Astrocyte (in vitro differentiated cells and primary cell): ENCODE measurements around the gene DNMT1. TPM values are rescaled to one million over a fixed set of nuclear protein-coding genes. Genes with fewer than 3 reads are reported as not detected.

Source experiments
- DNase-seq: peaks from one replicate; pipeline ENCODE4 v3.0.0-alpha.2; 2010; ENCODE audit warnings: low read depth
- FAIRE-seq: peaks from 2 replicates; lab custom pipeline; 2011; peaks lifted over from hg19 to GRCh38; lab: Jason Lieb, UNC
- H2AFZ ChIP-seq: 2 replicates; pipeline ENCODE4 v1.6.0; 2012; ENCODE audit warnings: low read depth, low read length, inconsistent platforms
- H3K27ac ChIP-seq: 2 replicates; pipeline ENCODE4 v1.5.1; 2011; ENCODE audit warnings: low read depth, low read length, inconsistent platforms
- H3K27me3 ChIP-seq: 2 replicates; pipeline ENCODE4 v1.6.0; 2011; ENCODE audit warnings: low read length, inconsistent platforms; ENCODE audit not compliant: insufficient read depth
- H3K36me3 ChIP-seq: 2 replicates; pipeline ENCODE4 v1.5.1; 2011; ENCODE audit warnings: low read length, inconsistent platforms; ENCODE audit not compliant: insufficient read depth
- H3K4me1 ChIP-seq: 2 replicates; pipeline ENCODE4 v1.5.1; 2011; ENCODE audit warnings: low read length, inconsistent platforms; ENCODE audit not compliant: insufficient read depth
- H3K4me2 ChIP-seq: 2 replicates; pipeline ENCODE4 v1.6.0; 2012; ENCODE audit warnings: low read length, inconsistent platforms
- H3K4me3 ChIP-seq: 2 replicates; pipeline ENCODE4 v1.5.1; 2011; ENCODE audit warnings: low read depth, mild to moderate bottlenecking, low read length, inconsistent platforms; ENCODE audit not compliant: insufficient read depth
- H3K79me2 ChIP-seq: 2 replicates; pipeline ENCODE4 v1.6.0; 2012; ENCODE audit warnings: mild to moderate bottlenecking, low read length, inconsistent platforms; ENCODE audit not compliant: insufficient read depth
- H3K9ac ChIP-seq: 2 replicates; pipeline ENCODE4 v1.6.0; 2012; ENCODE audit warnings: mild to moderate bottlenecking, low read length, inconsistent platforms
- H3K9me3 ChIP-seq: 2 replicates; pipeline ENCODE4 v1.5.1; 2012; ENCODE audit warnings: low read depth, mild to moderate bottlenecking, low read length, inconsistent platforms; ENCODE audit not compliant: insufficient read depth
- H4K20me1 ChIP-seq: 2 replicates; pipeline ENCODE4 v1.6.0; 2012; ENCODE audit warnings: low read length, inconsistent platforms; ENCODE audit not compliant: insufficient read depth
- H3K27ac Mint-ChIP-seq: one replicate; pipeline ENCODE4 v1.8.0; 2021; ENCODE audit warnings: mild to moderate bottlenecking, mixed read lengths; ENCODE audit not compliant: unreplicated experiment
- H3K27me3 Mint-ChIP-seq: one replicate; pipeline ENCODE4 v1.8.0; 2021; ENCODE audit warnings: low read depth, mixed read lengths; ENCODE audit not compliant: unreplicated experiment
- H3K36me3 Mint-ChIP-seq: one replicate; pipeline ENCODE4 v1.8.0; 2021; ENCODE audit warnings: low read depth, mixed read lengths; ENCODE audit not compliant: unreplicated experiment
- H3K4me1 Mint-ChIP-seq: one replicate; pipeline ENCODE4 v1.8.0; 2021; ENCODE audit warnings: low read depth, mixed read lengths; ENCODE audit not compliant: unreplicated experiment
- H3K4me3 Mint-ChIP-seq: one replicate; pipeline ENCODE4 v1.8.0; 2021; ENCODE audit warnings: mild to moderate bottlenecking, moderate library complexity, mixed read lengths; ENCODE audit not compliant: unreplicated experiment
- H3K9me3 Mint-ChIP-seq: one replicate; pipeline ENCODE4 v1.8.0; 2021; ENCODE audit warnings: mild to moderate bottlenecking, mixed read lengths; ENCODE audit not compliant: unreplicated experiment
- CTCF ChIP-seq: IDR thresholded peaks from 2 replicates; pipeline ENCODE4 v1.5.1; 2011; ENCODE audit warnings: low read depth, mild to moderate bottlenecking, inconsistent platforms, low read length, moderate library complexity; ENCODE audit not compliant: insufficient read depth
- EZH2 ChIP-seq: IDR thresholded peaks from 2 replicates; pipeline ENCODE4 v1.6.1; 2012; ENCODE audit warnings: mild to moderate bottlenecking, low read length, inconsistent platforms; ENCODE audit not compliant: insufficient read depth
- total RNA-seq: library from RNA; stranded (reverse); gene quantifications from 2 replicates; pipeline ENCODE4 v1.2.1, GENCODE V29; 2021

DNMT1 gene
- total RNA-seq, 1 donor from 2014 or later, result 50.6 TPM

DNA sequence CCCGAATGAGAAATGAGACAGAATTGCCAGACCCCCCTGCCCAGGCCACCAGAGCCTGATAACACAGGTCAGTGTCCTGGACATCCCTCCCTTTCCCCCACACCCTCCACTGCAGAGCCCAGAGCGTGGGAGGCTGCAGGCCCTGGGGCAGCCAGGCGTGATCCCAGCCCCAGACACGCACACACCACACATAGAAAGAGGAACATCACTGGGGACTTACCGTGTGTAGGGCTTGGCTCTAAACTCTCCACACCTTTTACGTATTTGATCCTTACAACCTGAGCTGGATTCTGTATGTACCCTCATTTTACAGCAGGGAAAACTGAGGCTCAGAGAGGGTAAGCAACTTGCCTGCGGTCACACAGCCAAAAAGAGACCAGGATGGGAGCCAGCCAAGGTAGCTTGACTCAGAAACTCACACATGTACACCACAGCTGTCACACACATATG lies 91.9 kb downstream of the DNMT1 start:
- Mint-ChIP-seq H3K36me3 (peaks cover 2% of the 10 kb centered on the region), H3K27ac (no peak overlapping the region), H3K27me3 (peaks cover 13% of the 10 kb centered on the region), H3K9me3 (no peaks in the 10 kb centered on the region), H3K4me3 (no peak overlapping the region), H3K4me1 (peaks cover 7% of the 10 kb centered on the region)
- TF ChIP-seq EZH2 (no peak), CTCF (no peak)
- H3K27ac ChIP-seq, result no peak overlapping the region
- peaks cover 21% of the 10 kb centered on the region for H3K79me2 ChIP-seq
- no peaks in the 10 kb centered on the region for H3K9me3 ChIP-seq
- peaks cover 8% of the 10 kb centered on the region for H4K20me1 ChIP-seq
- no peak overlapping the region for H3K4me3 ChIP-seq
- H3K9ac ChIP-seq, result no peak overlapping the region
- no peak overlapping the region for H2AFZ ChIP-seq
- no peak for FAIRE-seq
- H3K27me3 ChIP-seq, result no peaks in the 10 kb centered on the region
- H3K4me2 ChIP-seq, result no peak overlapping the region
- no peaks in the 10 kb centered on the region for H3K36me3 ChIP-seq
- DNase-seq, result no peak
- peaks cover 9% of the 10 kb centered on the region for H3K4me1 ChIP-seq

DNA sequence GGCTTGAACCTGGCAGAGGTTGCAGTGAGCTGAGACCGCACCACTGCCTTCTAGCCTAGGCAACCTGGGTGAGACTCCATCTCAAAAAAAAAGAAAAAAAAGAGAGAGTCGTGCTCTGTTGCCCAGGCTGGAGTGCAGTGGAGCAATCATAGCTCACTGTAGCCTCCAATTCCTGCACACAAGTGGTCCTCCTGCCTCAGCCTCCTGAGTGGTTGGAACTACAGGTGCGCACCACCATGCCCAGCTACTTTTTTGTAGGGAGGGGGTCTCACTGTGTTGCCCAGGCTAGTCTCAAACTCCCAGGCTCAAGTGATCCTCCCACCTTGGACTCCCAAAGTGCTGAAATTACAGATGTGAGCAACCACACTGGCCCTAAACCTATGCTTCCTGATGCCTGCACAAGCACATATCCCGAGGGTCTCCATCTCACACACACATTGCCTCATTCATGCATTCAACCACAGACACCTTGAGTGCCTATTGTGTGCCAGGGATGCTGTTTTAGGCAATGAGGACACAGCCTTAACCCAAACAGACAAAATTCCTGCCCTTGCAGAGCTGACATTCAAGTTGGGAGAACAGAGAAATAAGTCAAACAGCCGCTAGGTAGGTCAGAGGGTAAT lies 94.5 kb downstream of the DNMT1 start:
- H3K79me2 ChIP-seq, result no peaks in the 10 kb centered on the region
- FAIRE-seq (no peak), DNase-seq (no peak)
- H3K9ac ChIP-seq, result no peak overlapping the region
- H2AFZ ChIP-seq, result no peak overlapping the region
- Mint-ChIP-seq H3K36me3 (no peaks in the 10 kb centered on the region), H3K27ac (no peak overlapping the region), H3K4me3 (no peak overlapping the region), H3K4me1 (no peaks in the 10 kb centered on the region), H3K27me3 (peaks cover 13% of the 10 kb centered on the region), H3K9me3 (no peaks in the 10 kb centered on the region)
- no peaks in the 10 kb centered on the region for H3K36me3 ChIP-seq
- peaks cover 5% of the 10 kb centered on the region for H3K9me3 ChIP-seq
- H3K4me2 ChIP-seq, result no peak overlapping the region
- H3K4me3 ChIP-seq, result no peak overlapping the region
- peaks cover 3% of the 10 kb centered on the region for H3K4me1 ChIP-seq
- H4K20me1 ChIP-seq, result no peaks in the 10 kb centered on the region
- TF ChIP-seq CTCF (no peak), EZH2 (no peak)
- H3K27me3 ChIP-seq, result no peaks in the 10 kb centered on the region
- H3K27ac ChIP-seq, result no peak overlapping the region

DNA sequence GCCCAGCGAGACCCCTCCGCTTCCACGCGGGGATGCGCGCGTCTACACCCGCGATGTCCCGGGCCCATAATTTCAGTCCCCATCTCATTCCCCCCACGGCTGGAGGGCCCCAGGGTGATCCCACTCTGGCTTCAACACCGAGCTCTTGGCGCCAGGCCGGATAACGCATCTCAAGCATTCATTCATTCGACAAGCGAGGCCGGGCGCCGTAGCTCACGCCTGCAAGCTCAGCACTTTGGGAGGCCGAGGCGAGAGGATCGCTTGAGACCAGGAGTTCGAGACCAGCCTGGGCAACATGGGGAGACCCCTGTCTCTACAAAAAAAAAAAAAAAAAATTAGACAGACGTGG lies 98.2 kb downstream of the DNMT1 start:
- peaks cover 13% of the 10 kb centered on the region for H3K27me3 Mint-ChIP-seq
- no peaks in the 10 kb centered on the region for H4K20me1 ChIP-seq
- H3K9me3 ChIP-seq, result peaks cover 5% of the 10 kb centered on the region
- FAIRE-seq, result no peak
- peak overlapping the region; percentile 83 for H3K4me2 ChIP-seq
- no peaks in the 10 kb centered on the region for H3K79me2 ChIP-seq
- no peak overlapping the region for H3K4me3 Mint-ChIP-seq
- no peak overlapping the region for H3K27ac Mint-ChIP-seq
- peaks cover 1% of the 10 kb centered on the region for H3K4me1 Mint-ChIP-seq
- no peaks in the 10 kb centered on the region for H3K27me3 ChIP-seq
- H3K36me3 Mint-ChIP-seq, result peaks cover 15% of the 10 kb centered on the region
- TF ChIP-seq EZH2 (no peak), CTCF (no peak)
- peak overlapping the region; percentile 46 for H3K4me3 ChIP-seq
- H2AFZ ChIP-seq, result peak overlapping the region; percentile 99
- H3K9me3 Mint-ChIP-seq, result no peaks in the 10 kb centered on the region
- no peak for DNase-seq
- peaks cover 3% of the 10 kb centered on the region for H3K4me1 ChIP-seq
- H3K27ac ChIP-seq, result no peak overlapping the region
- H3K36me3 ChIP-seq, result no peaks in the 10 kb centered on the region
- no peak overlapping the region for H3K9ac ChIP-seq
